ENCODE results near the gene ADIPOR2.

GRCh38 chr12:1690578-1691122 lies at the start of gene ADIPOR2:
- TF ChIP-seq CTCF (IDR thresholded peaks at IDR 0.05): no peak
- peak; percentile 25 to 50 for TF ChIP-seq POLR2A (IDR thresholded peaks at IDR 0.05)
- peak; percentile 77 to 93 (median 90) for TF ChIP-seq POLR2AphosphoS5 (IDR thresholded peaks at IDR 0.05)

Measured in sigmoid colon (tissue), 4 donors.